ENCODE measurements around the gene GTF2I. TPM values are rescaled to one million over a fixed set of nuclear protein-coding genes. Genes with fewer than 3 reads are reported as not detected.
"Not testable (repeated sequence)": the region's sequence is repeated elsewhere in the genome, so short reads cannot be mapped to it uniquely, and the experiment has no call there.

Gene GTF2I
- total RNA-seq, 1 donor from 2014 or later = 122 TPM

GRCh38 chr7:74627661-74628411 is 29.7 kb upstream of the GTF2I start:
- H3K9ac ChIP-seq (ENCODE audit: low read depth in 1 of 3, low read length in 3 of 3) = peak overlapping the region in 2 of 3 donors; percentile 47 to 55
- H3K27ac ChIP-seq (ENCODE audit: low read depth, low read length) = peak overlapping the region; percentile 45
- peaks cover 14 to 19% (median 15%) of the 10 kb centered on the region in 3 donors for H3K4me1 ChIP-seq (ENCODE audit: control insufficient read depth in 3 of 3, insufficient read depth in 3 of 3, low read length in 3 of 3)
- H3K9me3 ChIP-seq (ENCODE audit: control insufficient read depth in 3 of 3, low read length in 3 of 3) = no peaks in the 10 kb centered on the region
- H3K27me3 ChIP-seq (ENCODE audit: control insufficient read depth in 3 of 3, insufficient read depth in 3 of 3, low read length in 3 of 3) = no peaks in the 10 kb centered on the region
- no peaks in the 10 kb centered on the region for H3K36me3 ChIP-seq (ENCODE audit: control insufficient read depth in 3 of 3, insufficient read depth in 3 of 3, low read length in 3 of 3)
- H3K4me3 ChIP-seq (ENCODE audit: low read length in 3 of 3) = peak overlapping the region in 2 of 3 donors; percentile 2 to 49

- Histone ChIP-seq H3K36me3 (ENCODE audit: control insufficient read depth in 3 of 3, insufficient read depth in 3 of 3, low read length in 3 of 3) (no peaks in the 10 kb centered on the region), H3K4me3 (ENCODE audit: low read length in 3 of 3) (no peak overlapping the region), H3K9me3 (ENCODE audit: control insufficient read depth in 3 of 3, low read length in 3 of 3) (no peaks in the 10 kb centered on the region), H3K9ac (ENCODE audit: low read depth in 1 of 3, low read length in 3 of 3) (no peak overlapping the region), H3K4me1 (ENCODE audit: control insufficient read depth in 3 of 3, insufficient read depth in 3 of 3, low read length in 3 of 3) (peaks cover 18 to 29% (median 28%) of the 10 kb centered on the region in 3 donors), H3K27ac (ENCODE audit: low read depth, low read length) (no peak overlapping the region), H3K27me3 (ENCODE audit: control insufficient read depth in 3 of 3, insufficient read depth in 3 of 3, low read length in 3 of 3) (no peaks in the 10 kb centered on the region)
These were observed 25.0 kb upstream of the GTF2I start for GRCh38 chr7:74632505-74632904.

GRCh38 chr7:74633451-74633921 is 24.0 kb upstream of the GTF2I start:
- no peaks in the 10 kb centered on the region for H3K36me3 ChIP-seq (ENCODE audit: control insufficient read depth in 3 of 3, insufficient read depth in 3 of 3, low read length in 3 of 3)
- H3K4me1 ChIP-seq (ENCODE audit: control insufficient read depth in 3 of 3, insufficient read depth in 3 of 3, low read length in 3 of 3) = peaks cover 10 to 23% (median 20%) of the 10 kb centered on the region in 3 donors
- H3K27me3 ChIP-seq (ENCODE audit: control insufficient read depth in 3 of 3, insufficient read depth in 3 of 3, low read length in 3 of 3) = no peaks in the 10 kb centered on the region
- no peak overlapping the region for H3K27ac ChIP-seq (ENCODE audit: low read depth, low read length)
- no peaks in the 10 kb centered on the region for H3K9me3 ChIP-seq (ENCODE audit: control insufficient read depth in 3 of 3, low read length in 3 of 3)
- H3K9ac ChIP-seq (ENCODE audit: low read depth in 1 of 3, low read length in 3 of 3) = no peak overlapping the region
- no peak overlapping the region for H3K4me3 ChIP-seq (ENCODE audit: low read length in 3 of 3)

GRCh38 chr7:74637745-74638144 is 19.8 kb upstream of the GTF2I start:
- Histone ChIP-seq H3K27ac (ENCODE audit: low read depth, low read length) (no peak overlapping the region), H3K27me3 (ENCODE audit: control insufficient read depth in 3 of 3, insufficient read depth in 3 of 3, low read length in 3 of 3) (no peaks in the 10 kb centered on the region), H3K4me1 (ENCODE audit: control insufficient read depth in 3 of 3, insufficient read depth in 3 of 3, low read length in 3 of 3) (peaks cover 6 to 16% (median 11%) of the 10 kb centered on the region in 3 donors), H3K4me3 (ENCODE audit: low read length in 3 of 3) (no peak overlapping the region), H3K9ac (ENCODE audit: low read depth in 1 of 3, low read length in 3 of 3) (no peak overlapping the region), H3K9me3 (ENCODE audit: control insufficient read depth in 3 of 3, low read length in 3 of 3) (no peaks in the 10 kb centered on the region), H3K36me3 (ENCODE audit: control insufficient read depth in 3 of 3, insufficient read depth in 3 of 3, low read length in 3 of 3) (no peaks in the 10 kb centered on the region)

GRCh38 chr7:74650055-74650454 is 7.5 kb upstream of the GTF2I start:
- not testable (repeated sequence) for H3K9me3 ChIP-seq (ENCODE audit: control insufficient read depth in 3 of 3, low read length in 3 of 3); H3K27ac ChIP-seq (ENCODE audit: low read depth, low read length); H3K27me3 ChIP-seq (ENCODE audit: control insufficient read depth in 3 of 3, insufficient read depth in 3 of 3, low read length in 3 of 3); H3K36me3 ChIP-seq (ENCODE audit: control insufficient read depth in 3 of 3, insufficient read depth in 3 of 3, low read length in 3 of 3); H3K4me1 ChIP-seq (ENCODE audit: control insufficient read depth in 3 of 3, insufficient read depth in 3 of 3, low read length in 3 of 3)
- peak overlapping the region; percentile 50 to 72 (median 51) for H3K4me3 ChIP-seq (ENCODE audit: low read length in 3 of 3)
- H3K9ac ChIP-seq (ENCODE audit: low read depth in 1 of 3, low read length in 3 of 3) = peak overlapping the region in 2 of 3 donors; percentile 50 to 54

- not testable (repeated sequence) for H3K9ac ChIP-seq (ENCODE audit: low read depth in 1 of 3, low read length in 3 of 3); H3K27me3 ChIP-seq (ENCODE audit: control insufficient read depth in 3 of 3, insufficient read depth in 3 of 3, low read length in 3 of 3); H3K27ac ChIP-seq (ENCODE audit: low read depth, low read length); H3K4me3 ChIP-seq (ENCODE audit: low read length in 3 of 3); H3K9me3 ChIP-seq (ENCODE audit: control insufficient read depth in 3 of 3, low read length in 3 of 3); H3K36me3 ChIP-seq (ENCODE audit: control insufficient read depth in 3 of 3, insufficient read depth in 3 of 3, low read length in 3 of 3)
- peaks cover 5 to 13% (median 8%) of the 10 kb centered on the region in 3 donors for H3K4me1 ChIP-seq (ENCODE audit: control insufficient read depth in 3 of 3, insufficient read depth in 3 of 3, low read length in 3 of 3)
These were observed 6.9 kb upstream of the GTF2I start for GRCh38 chr7:74650493-74651132.

GRCh38 chr7:74651133-74651504 is 6.4 kb upstream of the GTF2I start:
- H3K27me3 ChIP-seq (ENCODE audit: control insufficient read depth in 3 of 3, insufficient read depth in 3 of 3, low read length in 3 of 3); H3K9me3 ChIP-seq (ENCODE audit: control insufficient read depth in 3 of 3, low read length in 3 of 3); H3K36me3 ChIP-seq (ENCODE audit: control insufficient read depth in 3 of 3, insufficient read depth in 3 of 3, low read length in 3 of 3); H3K4me3 ChIP-seq (ENCODE audit: low read length in 3 of 3); H3K9ac ChIP-seq (ENCODE audit: low read depth in 1 of 3, low read length in 3 of 3); H3K27ac ChIP-seq (ENCODE audit: low read depth, low read length): not testable (repeated sequence)
- peaks cover 10 to 18% (median 12%) of the 10 kb centered on the region in 3 donors for H3K4me1 ChIP-seq (ENCODE audit: control insufficient read depth in 3 of 3, insufficient read depth in 3 of 3, low read length in 3 of 3)

- no peak overlapping the region for H3K4me3 ChIP-seq (ENCODE audit: low read length in 3 of 3)
- no peaks in the 10 kb centered on the region for H3K36me3 ChIP-seq (ENCODE audit: control insufficient read depth in 3 of 3, insufficient read depth in 3 of 3, low read length in 3 of 3)
- H3K27ac ChIP-seq (ENCODE audit: low read depth, low read length) = no peak overlapping the region
- H3K4me1 ChIP-seq (ENCODE audit: control insufficient read depth in 3 of 3, insufficient read depth in 3 of 3, low read length in 3 of 3) = peaks cover 12 to 26% (median 14%) of the 10 kb centered on the region in 3 donors
- no peaks in the 10 kb centered on the region for H3K9me3 ChIP-seq (ENCODE audit: control insufficient read depth in 3 of 3, low read length in 3 of 3)
- no peaks in the 10 kb centered on the region for H3K27me3 ChIP-seq (ENCODE audit: control insufficient read depth in 3 of 3, insufficient read depth in 3 of 3, low read length in 3 of 3)
- no peak overlapping the region for H3K9ac ChIP-seq (ENCODE audit: low read depth in 1 of 3, low read length in 3 of 3)
These were observed 3.8 kb upstream of the GTF2I start for GRCh38 chr7:74653686-74654181.

GRCh38 chr7:74654811-74655210 is 2.7 kb upstream of the GTF2I start:
- Histone ChIP-seq H3K9me3 (ENCODE audit: control insufficient read depth in 3 of 3, low read length in 3 of 3) (no peaks in the 10 kb centered on the region), H3K27me3 (ENCODE audit: control insufficient read depth in 3 of 3, insufficient read depth in 3 of 3, low read length in 3 of 3) (no peaks in the 10 kb centered on the region), H3K9ac (ENCODE audit: low read depth in 1 of 3, low read length in 3 of 3) (no peak overlapping the region), H3K36me3 (ENCODE audit: control insufficient read depth in 3 of 3, insufficient read depth in 3 of 3, low read length in 3 of 3) (peaks cover 0 to 1% (median 0%) of the 10 kb centered on the region in 3 donors), H3K4me3 (ENCODE audit: low read length in 3 of 3) (no peak overlapping the region), H3K27ac (ENCODE audit: low read depth, low read length) (no peak overlapping the region), H3K4me1 (ENCODE audit: control insufficient read depth in 3 of 3, insufficient read depth in 3 of 3, low read length in 3 of 3) (peaks cover 19 to 31% (median 20%) of the 10 kb centered on the region in 3 donors)

GRCh38 chr7:74655324-74655723 is 2.2 kb upstream of the GTF2I start:
- peak overlapping the region in 1 of 3 donors; percentile 75 for H3K9ac ChIP-seq (ENCODE audit: low read depth in 1 of 3, low read length in 3 of 3)
- H3K27me3 ChIP-seq (ENCODE audit: control insufficient read depth in 3 of 3, insufficient read depth in 3 of 3, low read length in 3 of 3) = no peaks in the 10 kb centered on the region
- peaks cover 0 to 2% (median 0%) of the 10 kb centered on the region in 3 donors for H3K36me3 ChIP-seq (ENCODE audit: control insufficient read depth in 3 of 3, insufficient read depth in 3 of 3, low read length in 3 of 3)
- peaks cover 24 to 36% (median 24%) of the 10 kb centered on the region in 3 donors for H3K4me1 ChIP-seq (ENCODE audit: control insufficient read depth in 3 of 3, insufficient read depth in 3 of 3, low read length in 3 of 3)
- no peaks in the 10 kb centered on the region for H3K9me3 ChIP-seq (ENCODE audit: control insufficient read depth in 3 of 3, low read length in 3 of 3)
- H3K4me3 ChIP-seq (ENCODE audit: low read length in 3 of 3) = no peak overlapping the region
- peak overlapping the region; percentile 73 for H3K27ac ChIP-seq (ENCODE audit: low read depth, low read length)

All from skeletal muscle tissue (tissue), 4 donors.